SKM-1 (cell line): ENCODE data around the gene IMPA2.

ENCODE experiments used
- DNase-seq: peaks from one replicate; lab custom pipeline; 2025; ENCODE audit not compliant: unreplicated experiment; lab: John Stamatoyannopoulos, UW

The IMPA2 gene

GRCh38 chr18:12006488-12006840, 25.2 kb downstream of the IMPA2 start:
- DNase-seq, result no peak

GRCh38 chr18:12007063-12007462, 25.8 kb downstream of the IMPA2 start:
- DNase-seq, result no peak

GRCh38 chr18:12008181-12008767, 27.0 kb downstream of the IMPA2 start:
- DNase-seq, result no peak

- no peak for DNase-seq
These were observed 27.7 kb downstream of the IMPA2 start for GRCh38 chr18:12008842-12009580.

- no peak for DNase-seq
These were observed 28.4 kb downstream of the IMPA2 start for GRCh38 chr18:12009581-12010140.

- DNase-seq, result no peak
These were observed 29.0 kb downstream of the IMPA2 start for GRCh38 chr18:12010187-12010802.

- no peak for DNase-seq
These were observed 30.1 kb downstream of the IMPA2 start for GRCh38 chr18:12011199-12011956.

GRCh38 chr18:12011957-12012549, 30.7 kb downstream of the IMPA2 start:
- DNase-seq, result no peak

GRCh38 chr18:12012697-12013096, 31.4 kb downstream of the IMPA2 start:
- no peak for DNase-seq

GRCh38 chr18:12013186-12013916, 32.0 kb downstream of the IMPA2 start:
- DNase-seq, result no peak

GRCh38 chr18:12014086-12014485, 32.8 kb downstream of the IMPA2 start:
- DNase-seq, result no peak

GRCh38 chr18:12014521-12015415, 33.5 kb downstream of the IMPA2 start:
- no peak for DNase-seq

GRCh38 chr18:12015416-12016062, 34.2 kb downstream of the IMPA2 start:
- DNase-seq, result no peak

GRCh38 chr18:12017081-12017480, 35.8 kb downstream of the IMPA2 start:
- DNase-seq, result no peak

GRCh38 chr18:12018861-12019260, 37.6 kb downstream of the IMPA2 start:
- DNase-seq, result no peak

- DNase-seq, result no peak
These were observed 39.8 kb downstream of the IMPA2 start for GRCh38 chr18:12021077-12021476.

GRCh38 chr18:12021596-12021995, 40.3 kb downstream of the IMPA2 start:
- no peak for DNase-seq

GRCh38 chr18:12023375-12023774, 42.1 kb downstream of the IMPA2 start:
- DNase-seq, result no peak

GRCh38 chr18:12026562-12026961, 45.3 kb downstream of the IMPA2 start:
- no peak for DNase-seq
